Measurements from ENCODE around the gene WNT4.
"Not testable (repeated sequence)": the region's sequence is repeated elsewhere in the genome, so short reads cannot be mapped to it uniquely, and the experiment has no call there.

The WNT4 gene

GRCh38 chr1:22108339-22109105, 34.4 kb downstream of the WNT4 start:
- no peak for DNase-seq (ENCODE audit: low read depth)

GRCh38 chr1:22107126-22107525, 35.8 kb downstream of the WNT4 start:
- no peak for DNase-seq (ENCODE audit: low read depth)

DNA sequence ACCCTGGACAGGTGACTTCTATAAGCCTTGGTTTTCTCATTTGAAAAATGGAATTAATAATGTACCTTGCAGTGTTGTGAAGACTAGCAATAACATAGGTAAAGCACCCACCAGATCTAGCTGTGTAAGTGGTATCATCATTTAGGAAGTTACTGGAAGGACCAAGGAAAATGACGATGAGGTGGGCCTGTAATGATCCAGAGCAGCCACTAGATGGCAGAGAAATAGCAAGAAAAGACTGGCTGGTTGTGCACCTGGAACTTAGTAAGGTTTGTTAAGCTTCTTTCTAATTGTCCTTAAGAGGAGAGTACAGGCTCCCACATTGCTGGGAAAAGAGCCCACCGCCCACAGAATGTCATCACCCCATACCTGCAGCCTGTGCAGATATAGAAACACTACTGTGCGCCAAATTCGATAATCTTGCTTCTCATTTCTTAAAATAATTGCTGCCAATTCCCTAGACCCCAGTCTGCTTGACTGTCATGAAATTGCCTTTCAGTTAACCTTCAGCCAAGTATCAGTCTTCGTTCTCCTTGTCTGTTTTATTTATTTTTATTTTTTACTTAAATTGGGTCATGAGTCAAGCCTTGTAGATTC, 37.2 kb downstream of the WNT4 start:
- DNase-seq (ENCODE audit: low read depth) = peak; percentile 37

- DNase-seq (ENCODE audit: low read depth) = no peak
Observed at GRCh38 chr1:22104865-22105437, 37.9 kb downstream of the WNT4 start.

DNA sequence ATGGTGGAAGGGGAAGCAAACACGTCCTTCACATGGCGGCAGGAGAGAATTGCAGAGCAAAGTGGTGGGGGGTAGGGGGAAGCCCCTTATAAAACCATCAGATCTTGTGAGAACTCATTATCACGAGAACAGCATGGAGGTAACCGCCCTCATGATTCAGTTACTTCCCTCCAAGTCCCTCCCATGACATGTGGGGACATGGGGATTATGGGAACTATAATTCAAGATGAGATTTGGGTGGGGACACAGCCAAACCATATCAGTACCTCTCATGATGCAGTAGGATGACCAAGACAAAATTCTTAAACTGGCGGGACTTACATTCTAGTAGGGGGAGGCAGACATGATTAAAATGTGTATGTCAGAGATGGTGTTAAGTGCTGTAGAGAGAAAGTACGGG, 38.8 kb downstream of the WNT4 start:
- DNase-seq (ENCODE audit: low read depth) = no peak

GRCh38 chr1:22102746-22103145, 40.2 kb downstream of the WNT4 start:
- DNase-seq (ENCODE audit: low read depth) = no peak

GRCh38 chr1:22101995-22102394, 40.9 kb downstream of the WNT4 start:
- DNase-seq (ENCODE audit: low read depth) = no peak

GRCh38 chr1:22101199-22101598, 41.7 kb downstream of the WNT4 start:
- no peak for DNase-seq (ENCODE audit: low read depth)

- DNase-seq (ENCODE audit: low read depth) = no peak
Observed at GRCh38 chr1:22100168-22100567, 42.7 kb downstream of the WNT4 start.

DNA sequence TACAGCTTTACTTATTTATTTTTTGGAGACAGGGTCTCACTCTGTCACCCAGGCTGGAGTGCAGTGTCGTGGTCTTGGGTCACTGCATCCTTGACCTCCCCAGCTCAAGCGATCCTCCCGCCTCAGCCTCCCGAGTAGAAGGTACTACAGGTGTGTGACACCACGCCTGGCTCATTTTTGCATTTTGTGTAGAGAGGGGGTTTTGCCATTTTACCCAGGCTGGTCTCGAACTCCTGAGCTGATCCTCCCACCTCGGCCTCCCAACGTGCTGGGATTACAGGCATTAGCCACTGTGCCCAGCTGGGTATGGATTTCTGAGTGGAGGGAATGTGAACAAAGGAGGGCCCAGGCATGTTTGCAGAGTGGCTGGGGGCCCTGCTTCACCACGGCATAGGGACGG, 44.1 kb downstream of the WNT4 start:
- no peak for DNase-seq (ENCODE audit: low read depth)

DNA sequence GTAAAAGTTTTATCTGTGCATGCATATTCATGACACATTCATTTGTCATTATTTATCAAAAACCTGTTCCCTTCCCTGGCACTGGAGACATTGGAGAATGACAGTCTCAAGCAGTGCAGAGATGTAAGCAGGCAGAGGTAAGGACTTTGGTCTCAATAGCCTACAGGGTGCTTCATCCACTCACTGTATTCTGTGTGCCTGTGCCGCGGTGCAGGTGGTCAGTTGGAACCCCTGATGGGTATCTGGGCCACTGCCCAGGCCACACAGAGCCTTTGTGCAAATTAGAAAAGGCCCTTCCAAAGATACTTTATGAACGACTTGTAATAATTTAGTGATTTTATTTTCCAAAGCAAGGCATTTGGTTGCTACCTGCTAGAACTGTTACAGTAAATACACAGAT, 46.4 kb downstream of the WNT4 start:
- DNase-seq (ENCODE audit: low read depth) = no peak

- no peak for DNase-seq (ENCODE audit: low read depth)
Observed at GRCh38 chr1:22096036-22096435, 46.9 kb downstream of the WNT4 start.

GRCh38 chr1:22093513-22093912, 49.4 kb downstream of the WNT4 start:
- DNase-seq (ENCODE audit: low read depth) = no peak

- not testable (repeated sequence) for DNase-seq (ENCODE audit: low read depth)
Observed at GRCh38 chr1:22092026-22092768, 50.7 kb downstream of the WNT4 start.

GRCh38 chr1:22090867-22091266, 52.0 kb downstream of the WNT4 start:
- DNase-seq (ENCODE audit: low read depth) = no peak

DNA sequence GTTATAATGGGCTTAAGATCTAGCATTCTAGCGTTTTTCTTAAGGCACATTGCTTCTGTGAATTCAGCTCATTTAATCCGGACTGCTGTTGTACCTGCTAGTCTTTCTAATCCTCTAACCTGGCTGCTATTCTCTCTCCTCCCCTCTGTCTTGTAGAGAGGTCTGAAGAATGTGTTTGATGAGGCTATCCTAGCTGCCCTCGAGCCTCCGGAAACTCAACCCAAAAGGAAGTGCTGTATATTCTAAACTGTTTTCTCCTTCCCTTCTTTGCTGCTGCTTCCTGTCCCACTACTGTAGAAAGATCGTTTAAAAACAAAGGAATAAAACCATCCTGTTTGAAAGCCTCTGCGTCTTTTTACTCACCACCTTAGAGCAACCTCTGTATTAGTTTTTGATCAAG, 53.1 kb downstream of the WNT4 start:
- no peak for DNase-seq (ENCODE audit: low read depth)

- DNase-seq (ENCODE audit: low read depth) = no peak
Observed at GRCh38 chr1:22089134-22089571, 53.7 kb downstream of the WNT4 start.

GRCh38 chr1:22088331-22088730, 54.6 kb downstream of the WNT4 start:
- no peak for DNase-seq (ENCODE audit: low read depth)

- no peak for DNase-seq (ENCODE audit: low read depth)
Observed at GRCh38 chr1:22080191-22080590, 62.7 kb downstream of the WNT4 start.

DNA sequence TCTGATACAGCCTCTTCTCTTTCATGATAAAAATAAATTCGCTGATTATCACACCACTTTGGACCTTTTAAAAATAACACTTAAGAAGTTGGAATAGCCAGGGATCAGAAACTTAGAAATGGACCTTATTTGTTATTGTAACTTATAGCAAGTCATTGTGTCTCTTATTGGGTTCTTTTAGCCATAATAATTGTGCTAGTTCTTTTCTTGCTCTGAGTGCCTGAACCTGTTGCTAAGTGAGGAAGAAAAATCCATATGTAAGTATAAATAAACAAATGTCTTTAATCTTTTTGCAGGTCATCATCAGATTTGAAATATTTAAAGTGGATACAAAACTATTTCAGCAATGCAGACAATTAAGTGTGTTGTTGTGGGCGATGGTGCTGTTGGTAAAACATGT, 64.8 kb downstream of the WNT4 start:
- no peak for DNase-seq (ENCODE audit: low read depth)

DNA sequence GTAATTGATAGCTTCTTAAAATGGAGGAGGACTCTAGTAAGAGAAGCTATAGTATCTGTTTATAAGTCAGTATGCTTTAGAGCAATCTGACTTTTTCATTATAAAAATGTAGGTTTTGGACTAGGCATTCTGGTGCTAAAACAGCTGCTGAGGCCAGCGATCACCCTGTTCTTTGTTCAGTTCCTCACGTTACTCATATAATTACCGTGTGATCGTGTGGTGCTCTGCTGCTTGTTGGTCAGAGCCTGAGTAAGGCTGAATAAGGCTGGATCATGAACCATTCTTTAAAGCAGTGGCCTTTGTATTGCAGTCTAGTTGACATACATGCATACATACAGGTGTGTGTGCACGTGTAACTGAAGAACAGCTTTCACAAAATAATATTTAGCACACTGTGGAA, 65.2 kb downstream of the WNT4 start:
- DNase-seq (ENCODE audit: low read depth) = no peak

GRCh38 chr1:22076346-22076745, 66.6 kb downstream of the WNT4 start:
- DNase-seq (ENCODE audit: low read depth) = no peak

DNA sequence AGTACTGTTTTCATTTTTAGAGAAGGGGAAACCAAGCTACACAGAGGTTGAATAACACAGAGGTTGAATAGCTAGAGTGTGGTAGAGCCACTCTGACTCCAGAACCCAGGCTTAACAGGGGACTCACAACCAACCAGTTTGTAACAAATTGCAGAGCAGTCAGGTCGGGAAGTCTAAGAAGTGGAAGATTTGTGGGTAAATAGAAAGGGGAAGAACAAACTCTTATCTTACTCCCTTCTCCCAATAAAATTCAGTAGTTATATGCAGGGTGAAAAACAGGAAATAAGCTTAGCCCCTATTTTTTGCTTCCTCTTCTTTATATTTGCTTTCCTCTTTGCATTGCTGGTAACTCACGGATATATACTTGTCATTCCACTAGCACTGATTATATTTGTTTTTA, 67.2 kb downstream of the WNT4 start:
- DNase-seq (ENCODE audit: low read depth) = no peak
